IMR-90 (cell line): ENCODE measurements around the gene KIFAP3. TPM values are rescaled to one million over a fixed set of nuclear protein-coding genes. Genes with fewer than 3 reads are reported as not detected.
A peak's percentile ranks its signal among the peaks of the same experiment; 100 is the strongest.

Source experiments
- ATAC-seq: fragments of 200-7000 bp; cut with Tn5 transposase; 2 replicates; pipeline ENCODE4 v1.9.1; 2020; ENCODE audit warnings: low read depth, mild to moderate bottlenecking, moderate library complexity
- BruUV-seq: library from RNA; stranded (reverse); fragments of 400-500 nt; replicated peaks from 2 replicates; lab custom pipeline; 2021; lab: Mats Ljungman, UMichigan
- CTCF ChIA-PET: fragments of 300-600 bp; formaldehyde crosslinking; extraction: SDS; loops from one replicate; lab custom pipeline; 2021; ENCODE audit warnings: antibody characterized with exemption; lab: Yijun Ruan, JAX
- POLR2A ChIA-PET: fragments of 300-600 bp; sonication (Branson Sonifier 250); formaldehyde crosslinking; loops from one replicate; lab custom pipeline; 2022; ENCODE audit warnings: antibody characterized with exemption; ENCODE audit not compliant: unreplicated experiment; lab: Charles Lee
- DNase-seq: peaks from one replicate; pipeline ENCODE4 v3.0.0; 2013
- H2AFZ ChIP-seq: replicated peaks from 2 replicates; pipeline ENCODE3; 2013; ENCODE audit warnings: low read length, mild to moderate bottlenecking; ENCODE audit not compliant: poor library complexity
- H2AK5ac ChIP-seq: 2 replicates; pipeline ENCODE4 v1.6.1; 2013; ENCODE audit warnings: low read depth, low read length, inconsistent platforms
- H2AK9ac ChIP-seq: replicated peaks from 2 replicates; pipeline ENCODE3; 2013; ENCODE audit warnings: mild to moderate bottlenecking, low read depth, low read length, moderate library complexity; ENCODE audit not compliant: poor library complexity
- H2BK120ac ChIP-seq: 2 replicates; pipeline ENCODE4 v1.6.1; 2013; ENCODE audit warnings: low read depth, low read length, inconsistent platforms
- H2BK15ac ChIP-seq: 3 replicates; pipeline ENCODE4 v1.6.1; 2013; ENCODE audit warnings: low read depth, low read length, inconsistent platforms
- H2BK20ac ChIP-seq: 2 replicates; pipeline ENCODE4 v1.6.1; 2013; ENCODE audit warnings: low read depth, mild to moderate bottlenecking, inconsistent platforms, low read length, moderate library complexity
- H2BK5ac ChIP-seq: 2 replicates; pipeline ENCODE4 v1.6.1; 2013; ENCODE audit warnings: mild to moderate bottlenecking, low read depth, low read length, inconsistent platforms; ENCODE audit not compliant: poor library complexity, severe bottlenecking
- H3K14ac ChIP-seq: replicated peaks from 2 replicates; pipeline ENCODE4 v1.6.1; 2013; ENCODE audit warnings: low read depth, low read length, inconsistent platforms
- H3K18ac ChIP-seq: 2 replicates; pipeline ENCODE4 v1.6.1; 2013; ENCODE audit warnings: low read depth, low read length, control low read depth
- H3K23ac ChIP-seq: 2 replicates; pipeline ENCODE4 v1.6.1; 2013; ENCODE audit warnings: low read depth, low read length, inconsistent platforms
- H3K27ac ChIP-seq: 2 replicates; pipeline ENCODE4 v1.5.1; 2013; ENCODE audit warnings: mild to moderate bottlenecking, control low read depth, low read length; ENCODE audit not compliant: insufficient read depth
- H3K27me3 ChIP-seq: 2 replicates; pipeline ENCODE4 v1.6.1; 2013; ENCODE audit warnings: low read length; ENCODE audit not compliant: control insufficient read depth, insufficient read depth
- H3K36me3 ChIP-seq: 2 replicates; pipeline ENCODE4 v1.6.1; 2013; ENCODE audit warnings: low read length, mixed read lengths; ENCODE audit not compliant: control insufficient read depth, insufficient read depth
- H3K4ac ChIP-seq: 2 replicates; pipeline ENCODE4 v1.6.1; 2013; ENCODE audit warnings: low read depth, low read length, inconsistent platforms
- H3K4me1 ChIP-seq: 2 replicates; pipeline ENCODE4 v1.6.1; 2013; ENCODE audit warnings: low read length, mixed read lengths; ENCODE audit not compliant: control insufficient read depth, insufficient read depth
- H3K4me2 ChIP-seq: 2 replicates; pipeline ENCODE4 v1.6.1; 2013; ENCODE audit warnings: low read depth, mild to moderate bottlenecking, control low read depth, low read length, moderate library complexity
- H3K4me3 ChIP-seq: 2 replicates; pipeline ENCODE4 v1.5.1; 2013; ENCODE audit warnings: low read depth, mild to moderate bottlenecking, control low read depth, low read length, moderate library complexity; ENCODE audit not compliant: insufficient read depth
- H3K56ac ChIP-seq: 2 replicates; pipeline ENCODE4 v1.6.1; 2013; ENCODE audit warnings: low read length, inconsistent platforms; ENCODE audit not compliant: insufficient read depth; ENCODE audit errors: extremely low read depth
- H3K79me1 ChIP-seq, 2 experiments: 2 replicates each; pipeline ENCODE4 v1.6.1; 2013; ENCODE audit warnings: low read length in 2 of 2, inconsistent platforms in 1 of 2, low read depth in 1 of 2
- H3K9ac ChIP-seq: 2 replicates; pipeline ENCODE4 v1.6.1; 2013; ENCODE audit warnings: low read depth, low read length, control low read depth
- H3K9me1 ChIP-seq: 2 replicates; pipeline ENCODE4 v1.6.1; 2013; ENCODE audit warnings: low read length, inconsistent platforms; ENCODE audit not compliant: insufficient read depth
- H3K9me3 ChIP-seq: 2 replicates; pipeline ENCODE4 v1.6.1; 2013; ENCODE audit warnings: low read length; ENCODE audit not compliant: control insufficient read depth, insufficient read depth
- H4K20me1 ChIP-seq: 2 replicates; pipeline ENCODE4 v1.6.1; 2013; ENCODE audit warnings: low read length, inconsistent platforms; ENCODE audit not compliant: insufficient read depth
- H4K5ac ChIP-seq: 2 replicates; pipeline ENCODE4 v1.6.1; 2013; ENCODE audit warnings: mild to moderate bottlenecking, low read depth, low read length, control low read depth
- H4K8ac ChIP-seq, 2 experiments: 2 replicates each; pipeline ENCODE4 v1.6.1; 2013; ENCODE audit warnings: low read depth in 2 of 2, low read length in 2 of 2, control low read depth in 1 of 2, inconsistent platforms in 1 of 2
- H4K91ac ChIP-seq: 2 replicates; pipeline ENCODE4 v1.6.1; 2013; ENCODE audit warnings: low read depth, low read length, inconsistent platforms; ENCODE audit not compliant: insufficient read depth
- BHLHE40 ChIP-seq: fragments of 150-350 bp; IDR thresholded peaks from 2 replicates; pipeline ENCODE4 v1.6.1; 2016; ENCODE audit warnings: mild to moderate bottlenecking, low read depth, low read length
- CEBPB ChIP-seq: IDR thresholded peaks from 2 replicates; pipeline ENCODE4 v1.6.1; 2012; ENCODE audit warnings: low read depth, low read length, improper control_type of control experiment
- CHD1 ChIP-seq: IDR thresholded peaks from 2 replicates; pipeline ENCODE4 v1.6.1; 2012; ENCODE audit warnings: low read depth, low read length, improper control_type of control experiment
- ELK1 ChIP-seq: fragments of 150-350 bp; IDR thresholded peaks from 2 replicates; pipeline ENCODE4 v1.6.1; 2016; ENCODE audit warnings: low read depth, mild to moderate bottlenecking, low read length, moderate library complexity, borderline replicate concordance
- FOS ChIP-seq: fragments of 150-350 bp; IDR thresholded peaks from 2 replicates; pipeline ENCODE4 v1.6.1; 2016; ENCODE audit warnings: low read depth, low read length
- MAFK ChIP-seq: IDR thresholded peaks from 2 replicates; pipeline ENCODE4 v1.6.1; 2012; ENCODE audit warnings: low read depth, low read length, improper control_type of control experiment
- MAZ ChIP-seq: IDR thresholded peaks from 2 replicates; pipeline ENCODE4 v1.6.1; 2012; ENCODE audit warnings: low read depth, mild to moderate bottlenecking, low read length, improper control_type of control experiment, moderate library complexity, borderline replicate concordance
- MXI1 ChIP-seq: IDR thresholded peaks from 2 replicates; pipeline ENCODE4 v1.6.1; 2012; ENCODE audit warnings: low read depth, mild to moderate bottlenecking, low read length, moderate library complexity, borderline replicate concordance
- NFE2L2 ChIP-seq: fragments of 150-350 bp; IDR thresholded peaks from 2 replicates; pipeline ENCODE4 v1.6.1; 2016; ENCODE audit warnings: low read depth, mild to moderate bottlenecking, low read length
- POLR2A ChIP-seq: IDR thresholded peaks from 2 replicates; pipeline ENCODE4 v1.6.1; 2012; ENCODE audit warnings: mild to moderate bottlenecking, low read depth, low read length
- RAD21 ChIP-seq: IDR thresholded peaks from 2 replicates; pipeline ENCODE4 v1.6.1; 2012; ENCODE audit warnings: low read length, improper control_type of control experiment
- RFX5 ChIP-seq: IDR thresholded peaks from 2 replicates; pipeline ENCODE4 v1.8.0; 2012; ENCODE audit warnings: low read depth, mild to moderate bottlenecking, low read length, moderate library complexity
- SMC3 ChIP-seq: fragments of 150-350 bp; IDR thresholded peaks from 2 replicates; pipeline ENCODE4 v1.6.1; 2016; ENCODE audit warnings: low read depth, mild to moderate bottlenecking, antibody characterized with exemption, low read length, moderate library complexity
- WGBS, 2 experiments: methylation state at CpG; one replicate each; pipeline versions ENCODE4 v1.1.5 to v1.1.7; 2013; ENCODE audit warnings: missing lambda C conversion rate in 2 of 2; ENCODE audit not compliant: insufficient read length in 1 of 2; ENCODE audit errors: extremely low coverage in 2 of 2; 5-methylcytosine and 5-hydroxymethylcytosine counted together
- dilution Hi-C: fragments of 300-500 bp; cut with HindIII; formaldehyde crosslinking; loops from one replicate; pipeline ENCODE4 v1.14.3; 2018; ENCODE audit warnings: low sequenced_read_pairs; ENCODE audit not compliant: unreplicated experiment
- in situ Hi-C: fragments of 300-500 bp; cut with MboI; formaldehyde crosslinking; loops from 3 replicates; pipeline ENCODE4 v1.14.3; 2019; ENCODE audit warnings: low sequenced_read_pairs, inconsistent platforms, mixed read lengths
- intact Hi-C: fragments of 100-400 bp; cut with micrococcal nuclease; formaldehyde crosslinking; loops from 2 replicates; pipeline ENCODE4 v1.10.0; 2022
- polyA plus RNA-seq, 3 experiments: library from polyadenylated mRNA; depleted of rRNA; stranded (reverse); fragments of >200 nt; gene quantifications; 2 replicates each; pipeline ENCODE4 v1.2.3, GENCODE V29; 2012; ENCODE audit warnings: low replicate concordance in 1 of 3
- total RNA-seq: library from RNA; depleted of rRNA; stranded (reverse); fragments of >200 nt; gene quantifications from 2 replicates; pipeline ENCODE4 v1.2.3, GENCODE V29; 2012
- TF ChIP-seq, protein P1 (sequence below): fragments of 150-350 bp; IDR thresholded peaks from 2 replicates; pipeline ENCODE4 v1.6.1; 2017; ENCODE audit warnings: mild to moderate bottlenecking, antibody characterized with exemption, low read length, low read depth
- TF ChIP-seq, protein P2 (sequence below): conservative IDR thresholded peaks from 2 replicates; pipeline ENCODE4 v1.5.1; 2012; ENCODE audit warnings: mild to moderate bottlenecking, low read depth, low read length, improper control_type of control experiment

KIFAP3 gene
- total and polyA plus RNA-seq, 2 of the 4 experiments (the other 2 are of a cell fraction), result 10.5 to 10.9 TPM

DNA sequence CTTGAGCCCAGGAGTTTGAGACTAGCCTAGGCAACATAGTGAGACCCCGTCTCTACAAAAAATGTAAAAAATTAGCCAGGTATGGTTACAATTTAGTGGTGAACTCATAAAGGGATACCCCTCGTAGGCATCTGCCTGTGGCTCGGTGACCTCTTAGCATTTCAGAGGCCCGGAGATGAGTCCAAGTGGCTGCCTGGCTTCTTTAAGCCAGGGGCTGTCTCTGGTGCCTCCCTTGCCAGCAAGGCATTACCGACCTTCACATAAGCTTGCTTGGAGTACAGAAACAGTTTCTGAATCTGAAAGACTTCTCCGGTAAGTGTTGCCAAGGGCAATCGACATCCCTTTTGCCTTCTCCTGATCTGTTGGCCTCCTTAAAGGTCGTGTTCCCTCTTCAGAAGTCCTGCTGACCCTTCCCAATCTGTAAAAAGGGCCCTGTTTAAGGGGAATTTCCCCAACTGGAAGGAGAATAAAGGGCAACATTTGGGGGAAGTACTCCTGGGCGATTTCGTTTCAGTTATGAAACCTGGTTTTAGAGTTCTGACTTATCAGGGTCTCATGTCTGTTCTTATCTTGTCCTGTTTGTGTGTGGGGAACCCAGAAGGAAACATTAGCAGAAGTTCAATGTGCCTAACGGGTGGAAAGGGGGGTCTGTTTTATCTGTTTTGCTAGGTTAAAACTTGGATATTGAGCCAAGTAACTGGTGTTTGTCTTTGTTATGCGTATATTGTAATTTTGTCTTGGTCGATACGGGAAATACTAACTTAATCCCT, 32.9 kb downstream of the KIFAP3 start:
- no peaks in the 10 kb centered on the region for H3K27me3 ChIP-seq
- no peaks in the 10 kb centered on the region for H3K79me1 ChIP-seq
- ChIA-PET POLR2A (no interaction called here), CTCF (interaction anchor here (1.6 kb wide), 1 partner anchor 15 kb away, joined by 3 read pairs; no protein-coding TSS in a partner anchor)
- dilution Hi-C loops, result no loop called here
- no peak for DNase-seq
- H3K4me3 ChIP-seq, result no peak overlapping the region
- no peak overlapping the region for H2AFZ ChIP-seq
- no peak overlapping the region for H3K4me2 ChIP-seq
- H4K20me1 ChIP-seq, result no peaks in the 10 kb centered on the region
- H3K18ac ChIP-seq, result no peak overlapping the region
- no peak overlapping the region for H3K14ac ChIP-seq
- no peak overlapping the region for H2BK120ac ChIP-seq
- no peak for ATAC-seq
- no peaks in the 10 kb centered on the region for H3K9me1 ChIP-seq
- no peak overlapping the region for H3K23ac ChIP-seq
- H2AK5ac ChIP-seq, result no peak overlapping the region
- H4K8ac ChIP-seq, result no peak overlapping the region
- no peak overlapping the region for H2BK20ac ChIP-seq
- H3K36me3 ChIP-seq, result 0 out of 2 replicates have a peak, but pooled peaks cover 1% of the 10 kb centered on the region
- H3K4me1 ChIP-seq, result no peaks in the 10 kb centered on the region
- 95% methylated on average over 6 of the region's 14 CpGs; no CpG with 5 or more reads in 1 of the 2 experiments for WGBS, 2 experiments
- no peak overlapping the region for H2BK5ac ChIP-seq
- no peak overlapping the region for H3K56ac ChIP-seq
- no TSS peak for BruUV-seq
- H3K27ac ChIP-seq, result no peak overlapping the region
- H3K4ac ChIP-seq, result no peak overlapping the region
- H2BK15ac ChIP-seq, result no peak overlapping the region
- H3K9ac ChIP-seq, result no peak overlapping the region
- H4K91ac ChIP-seq, result no peak overlapping the region
- in situ Hi-C loops, result no loop called here
- peak overlapping the region; percentile 48 for H2AK9ac ChIP-seq
- H3K9me3 ChIP-seq, result no peaks in the 10 kb centered on the region
- H4K5ac ChIP-seq, result no peak overlapping the region
- intact Hi-C loops, result no loop called here
- TF ChIP-seq MAFK (no peak), ELK1 (no peak), NFE2L2 (no peak), SMC3 (no peak), POLR2A (no peak), MAZ (no peak), CEBPB (no peak), RFX5 (no peak), FOS (no peak), BHLHE40 (no peak), CHD1 (no peak), RAD21 (no peak), MXI1 (no peak)
- TF ChIP-seq, protein P1, sequence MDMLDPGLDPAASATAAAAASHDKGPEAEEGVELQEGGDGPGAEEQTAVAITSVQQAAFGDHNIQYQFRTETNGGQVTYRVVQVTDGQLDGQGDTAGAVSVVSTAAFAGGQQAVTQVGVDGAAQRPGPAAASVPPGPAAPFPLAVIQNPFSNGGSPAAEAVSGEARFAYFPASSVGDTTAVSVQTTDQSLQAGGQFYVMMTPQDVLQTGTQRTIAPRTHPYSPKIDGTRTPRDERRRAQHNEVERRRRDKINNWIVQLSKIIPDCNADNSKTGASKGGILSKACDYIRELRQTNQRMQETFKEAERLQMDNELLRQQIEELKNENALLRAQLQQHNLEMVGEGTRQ, result no peak
- TF ChIP-seq, protein P2, sequence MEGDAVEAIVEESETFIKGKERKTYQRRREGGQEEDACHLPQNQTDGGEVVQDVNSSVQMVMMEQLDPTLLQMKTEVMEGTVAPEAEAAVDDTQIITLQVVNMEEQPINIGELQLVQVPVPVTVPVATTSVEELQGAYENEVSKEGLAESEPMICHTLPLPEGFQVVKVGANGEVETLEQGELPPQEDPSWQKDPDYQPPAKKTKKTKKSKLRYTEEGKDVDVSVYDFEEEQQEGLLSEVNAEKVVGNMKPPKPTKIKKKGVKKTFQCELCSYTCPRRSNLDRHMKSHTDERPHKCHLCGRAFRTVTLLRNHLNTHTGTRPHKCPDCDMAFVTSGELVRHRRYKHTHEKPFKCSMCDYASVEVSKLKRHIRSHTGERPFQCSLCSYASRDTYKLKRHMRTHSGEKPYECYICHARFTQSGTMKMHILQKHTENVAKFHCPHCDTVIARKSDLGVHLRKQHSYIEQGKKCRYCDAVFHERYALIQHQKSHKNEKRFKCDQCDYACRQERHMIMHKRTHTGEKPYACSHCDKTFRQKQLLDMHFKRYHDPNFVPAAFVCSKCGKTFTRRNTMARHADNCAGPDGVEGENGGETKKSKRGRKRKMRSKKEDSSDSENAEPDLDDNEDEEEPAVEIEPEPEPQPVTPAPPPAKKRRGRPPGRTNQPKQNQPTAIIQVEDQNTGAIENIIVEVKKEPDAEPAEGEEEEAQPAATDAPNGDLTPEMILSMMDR, result no peak
